Skeletal muscle tissue (tissue), 4 donors: ENCODE measurements around the gene PIR. TPM values are rescaled to one million over a fixed set of nuclear protein-coding genes. Genes with fewer than 3 reads are reported as not detected.

Source experiments
- H3K27ac ChIP-seq: one replicate; pipeline ENCODE4 v1.7.0; 2013; ENCODE audit warnings: mild to moderate bottlenecking, low read depth, low read length, inconsistent platforms
- H3K27me3 ChIP-seq, 3 donors: one replicate each; pipeline ENCODE4 v1.7.0; 2013; ENCODE audit warnings: low read length in 3 of 3; ENCODE audit not compliant: control insufficient read depth in 3 of 3, insufficient read depth in 3 of 3
- H3K36me3 ChIP-seq, 3 donors: one replicate each; pipeline ENCODE4 v1.7.0; 2013; ENCODE audit warnings: low read length in 3 of 3; ENCODE audit not compliant: control insufficient read depth in 3 of 3, insufficient read depth in 3 of 3
- H3K4me1 ChIP-seq, 3 donors: one replicate each; pipeline ENCODE4 v1.7.0; 2013; ENCODE audit warnings: low read length in 3 of 3, mild to moderate bottlenecking in 3 of 3; ENCODE audit not compliant: control insufficient read depth in 3 of 3, insufficient read depth in 3 of 3
- H3K4me3 ChIP-seq, 3 donors: one replicate each; pipeline ENCODE4 v1.7.0; 2013; ENCODE audit warnings: low read length in 3 of 3
- H3K9ac ChIP-seq, 3 donors: one replicate each; pipeline ENCODE4 v1.7.0; 2013; ENCODE audit warnings: low read length in 3 of 3, mild to moderate bottlenecking in 3 of 3, moderate library complexity in 2 of 3, low read depth in 1 of 3
- H3K9me3 ChIP-seq, 3 donors: one replicate each; pipeline ENCODE4 v1.7.0; 2013; ENCODE audit warnings: low read length in 3 of 3; ENCODE audit not compliant: control insufficient read depth in 3 of 3
- total RNA-seq: library from RNA; depleted of rRNA; stranded (reverse); fragments of >200 nt; gene quantifications from one replicate; pipeline ENCODE4 v1.2.3, GENCODE V29; 2014
- donor health status: Osteomylitis.

PIR gene
- total RNA-seq, 1 donor from 2014 or later = 3.1 TPM

GRCh38 chrX:15434205-15434604 is 58.9 kb downstream of the PIR start:
- no peaks in the 10 kb centered on the region for H3K9me3 ChIP-seq
- H3K27ac ChIP-seq = no peak overlapping the region
- no peak overlapping the region for H3K4me3 ChIP-seq
- no peaks in the 10 kb centered on the region for H3K36me3 ChIP-seq
- H3K4me1 ChIP-seq = no peaks in the 10 kb centered on the region
- no peaks in the 10 kb centered on the region for H3K27me3 ChIP-seq
- no peak overlapping the region for H3K9ac ChIP-seq

GRCh38 chrX:15430584-15430983 is 62.5 kb downstream of the PIR start:
- Histone ChIP-seq H3K36me3 (no peaks in the 10 kb centered on the region), H3K9ac (no peak overlapping the region), H3K27me3 (no peaks in the 10 kb centered on the region), H3K9me3 (no peaks in the 10 kb centered on the region), H3K27ac (no peak overlapping the region), H3K4me1 (no peaks in the 10 kb centered on the region), H3K4me3 (no peak overlapping the region)

- no peak overlapping the region for H3K9ac ChIP-seq
- H3K36me3 ChIP-seq = peaks cover 0 to under 1% (median 0%) of the 10 kb centered on the region in 3 donors
- H3K27ac ChIP-seq = no peak overlapping the region
- H3K4me1 ChIP-seq = no peaks in the 10 kb centered on the region
- H3K9me3 ChIP-seq = no peaks in the 10 kb centered on the region
- no peak overlapping the region for H3K4me3 ChIP-seq
- H3K27me3 ChIP-seq = no peaks in the 10 kb centered on the region
Measured at GRCh38 chrX:15430076-15430475, 63.1 kb downstream of the PIR start.

- Histone ChIP-seq H3K4me1 (no peaks in the 10 kb centered on the region), H3K9me3 (no peaks in the 10 kb centered on the region), H3K36me3 (peaks cover 0 to 2% (median 2%) of the 10 kb centered on the region in 3 donors), H3K9ac (no peak overlapping the region), H3K27me3 (no peaks in the 10 kb centered on the region), H3K4me3 (no peak overlapping the region), H3K27ac (no peak overlapping the region)
Measured at GRCh38 chrX:15425024-15425423, 68.1 kb downstream of the PIR start.

- no peaks in the 10 kb centered on the region for H3K4me1 ChIP-seq
- no peak overlapping the region for H3K9ac ChIP-seq
- H3K27me3 ChIP-seq = no peaks in the 10 kb centered on the region
- H3K27ac ChIP-seq = no peak overlapping the region
- no peaks in the 10 kb centered on the region for H3K9me3 ChIP-seq
- no peak overlapping the region for H3K4me3 ChIP-seq
- H3K36me3 ChIP-seq = peaks cover 0 to 2% (median 0%) of the 10 kb centered on the region in 3 donors
Measured at GRCh38 chrX:15418707-15419181, 74.4 kb downstream of the PIR start.

- H3K4me1 ChIP-seq = no peaks in the 10 kb centered on the region
- H3K27me3 ChIP-seq = no peaks in the 10 kb centered on the region
- no peak overlapping the region for H3K27ac ChIP-seq
- peaks cover 0 to 2% (median under 1%) of the 10 kb centered on the region in 3 donors for H3K36me3 ChIP-seq
- no peaks in the 10 kb centered on the region for H3K9me3 ChIP-seq
- H3K9ac ChIP-seq = no peak overlapping the region
- no peak overlapping the region for H3K4me3 ChIP-seq
Measured at GRCh38 chrX:15418041-15418706, 75.0 kb downstream of the PIR start.

GRCh38 chrX:15416133-15416993 is 76.8 kb downstream of the PIR start:
- Histone ChIP-seq H3K36me3 (peaks cover 0 to 2% (median 2%) of the 10 kb centered on the region in 3 donors), H3K4me3 (no peak overlapping the region), H3K4me1 (no peaks in the 10 kb centered on the region), H3K27me3 (no peaks in the 10 kb centered on the region), H3K9me3 (no peaks in the 10 kb centered on the region), H3K9ac (no peak overlapping the region), H3K27ac (no peak overlapping the region)

GRCh38 chrX:15413101-15413500 is 80.0 kb downstream of the PIR start:
- Histone ChIP-seq H3K27ac (no peak overlapping the region), H3K36me3 (peaks cover 0 to 2% (median 0%) of the 10 kb centered on the region in 3 donors), H3K4me3 (no peak overlapping the region), H3K4me1 (no peaks in the 10 kb centered on the region), H3K27me3 (no peaks in the 10 kb centered on the region), H3K9me3 (no peaks in the 10 kb centered on the region), H3K9ac (no peak overlapping the region)

- Histone ChIP-seq H3K27ac (no peak overlapping the region), H3K4me1 (peaks cover 0 to 1% (median 0%) of the 10 kb centered on the region in 3 donors), H3K9me3 (no peaks in the 10 kb centered on the region), H3K9ac (no peak overlapping the region), H3K36me3 (peaks cover 0 to 2% (median 0%) of the 10 kb centered on the region in 3 donors), H3K4me3 (no peak overlapping the region), H3K27me3 (no peaks in the 10 kb centered on the region)
Measured at GRCh38 chrX:15410947-15411346, 82.2 kb downstream of the PIR start.

GRCh38 chrX:15410430-15410829 is 82.7 kb downstream of the PIR start:
- no peaks in the 10 kb centered on the region for H3K9me3 ChIP-seq
- H3K9ac ChIP-seq = no peak overlapping the region
- peaks cover 0 to 2% (median 0%) of the 10 kb centered on the region in 3 donors for H3K36me3 ChIP-seq
- H3K27me3 ChIP-seq = no peaks in the 10 kb centered on the region
- peaks cover 0 to 3% (median 0%) of the 10 kb centered on the region in 3 donors for H3K4me1 ChIP-seq
- no peak overlapping the region for H3K4me3 ChIP-seq
- no peak overlapping the region for H3K27ac ChIP-seq
